HG03354 (cell line): ENCODE results near the gene NIPA2.

ENCODE experiments used
- ATAC-seq: cut with Tn5 transposase; IDR thresholded peaks from one replicate; pipeline ENCODE4 v1.9.1; 2021; ENCODE audit warnings: mild to moderate bottlenecking; ENCODE audit not compliant: unreplicated experiment, poor library complexity, severe bottlenecking

The NIPA2 gene

DNA sequence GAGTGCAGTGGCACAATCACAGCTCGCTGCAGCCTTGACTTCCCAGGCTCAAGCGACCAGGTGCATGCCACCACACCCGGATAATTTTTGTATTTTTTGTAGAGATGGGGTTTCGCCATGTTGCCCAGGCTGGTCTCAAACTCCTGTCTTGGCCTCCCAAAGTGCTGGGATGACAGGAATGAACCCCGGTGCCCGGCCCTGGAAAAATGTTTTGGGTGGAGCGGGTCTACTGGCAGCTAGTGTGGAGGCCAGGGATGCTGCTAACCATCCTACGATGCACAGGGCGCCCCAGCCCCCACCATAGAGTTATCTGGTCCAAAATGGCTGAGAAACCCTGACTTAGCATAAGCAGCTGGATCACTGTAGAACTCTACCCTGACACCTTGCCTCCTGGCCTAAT lies 35.4 kb downstream of the NIPA2 start:
- no peak for ATAC-seq

DNA sequence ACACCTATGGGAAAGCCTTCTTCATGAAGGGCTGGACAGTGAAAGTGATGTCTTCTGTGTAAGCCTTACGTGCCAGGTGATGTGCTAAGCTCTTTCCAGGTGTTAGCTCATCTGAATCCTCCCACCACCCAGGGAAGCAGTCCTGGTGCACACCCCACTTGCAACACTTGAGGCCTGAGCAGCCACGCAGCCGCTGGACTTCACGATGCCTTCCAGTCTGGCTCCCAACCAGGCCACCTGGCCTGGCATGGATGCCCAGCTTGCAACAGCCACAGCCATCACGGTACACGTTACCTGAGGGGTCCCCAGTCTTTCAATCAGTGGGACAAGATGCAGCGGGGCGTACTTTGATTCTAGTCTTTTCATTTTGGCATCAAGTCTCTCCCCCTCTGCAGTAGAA lies 35.8 kb downstream of the NIPA2 start:
- ATAC-seq = no peak

DNA sequence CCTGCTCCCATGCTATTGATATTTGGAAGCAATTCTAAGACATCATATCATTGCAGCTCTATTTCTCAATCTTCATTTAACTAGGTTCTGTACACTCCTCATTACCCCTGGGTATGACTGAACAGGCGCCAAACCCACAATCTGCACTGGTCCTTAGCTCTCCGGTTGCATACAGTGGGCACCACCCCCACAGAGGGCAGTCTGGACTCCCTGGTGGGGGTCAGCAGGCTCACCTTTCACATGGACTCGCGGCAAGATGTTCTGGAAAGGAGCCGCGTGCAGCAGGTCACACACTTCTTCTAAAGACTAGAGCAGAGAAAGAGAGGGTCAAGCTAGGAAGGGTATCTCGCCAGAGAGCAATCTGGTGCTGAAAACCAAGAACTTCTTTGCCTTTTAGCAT lies 36.5 kb downstream of the NIPA2 start:
- no peak for ATAC-seq

DNA sequence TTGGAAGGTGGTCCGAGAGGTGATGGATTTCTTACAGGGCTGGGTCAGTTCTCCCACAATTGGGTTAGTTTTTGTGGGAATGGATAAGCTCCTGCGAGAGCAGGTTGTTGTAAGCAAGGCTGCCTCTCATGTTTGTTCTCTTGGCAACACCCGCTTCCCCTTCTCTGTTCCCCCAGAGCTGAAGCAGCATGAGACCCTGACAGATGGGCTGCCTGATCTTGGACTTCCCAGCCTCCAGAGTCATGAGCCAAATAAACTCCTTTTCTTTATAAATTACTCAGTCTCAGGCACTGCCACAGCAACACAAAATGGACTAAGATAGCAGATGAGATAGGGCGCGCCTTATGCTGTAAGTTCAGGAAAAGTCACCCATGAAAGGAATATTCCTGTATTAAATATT lies 38.7 kb downstream of the NIPA2 start:
- ATAC-seq = no peak

DNA sequence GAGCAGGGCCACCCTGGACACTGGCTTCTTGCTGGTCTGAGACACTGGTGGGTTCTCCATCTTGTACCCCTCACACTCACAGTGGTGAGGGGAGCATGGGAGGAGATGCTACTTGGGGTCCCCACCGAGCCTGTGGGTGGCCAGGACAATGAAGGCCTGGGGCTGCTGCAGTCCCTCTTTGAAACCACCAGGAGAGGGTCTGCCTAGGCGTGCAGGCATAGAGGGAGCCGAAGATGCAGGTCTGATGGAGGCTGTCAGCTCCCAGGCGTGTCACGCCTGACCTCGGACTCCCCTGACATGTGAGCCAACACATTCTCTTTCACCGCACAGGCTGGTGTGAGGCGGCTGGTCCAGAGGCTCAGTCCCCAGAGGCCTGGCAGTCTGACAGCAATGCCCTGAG lies 39.1 kb downstream of the NIPA2 start:
- ATAC-seq = no peak

DNA sequence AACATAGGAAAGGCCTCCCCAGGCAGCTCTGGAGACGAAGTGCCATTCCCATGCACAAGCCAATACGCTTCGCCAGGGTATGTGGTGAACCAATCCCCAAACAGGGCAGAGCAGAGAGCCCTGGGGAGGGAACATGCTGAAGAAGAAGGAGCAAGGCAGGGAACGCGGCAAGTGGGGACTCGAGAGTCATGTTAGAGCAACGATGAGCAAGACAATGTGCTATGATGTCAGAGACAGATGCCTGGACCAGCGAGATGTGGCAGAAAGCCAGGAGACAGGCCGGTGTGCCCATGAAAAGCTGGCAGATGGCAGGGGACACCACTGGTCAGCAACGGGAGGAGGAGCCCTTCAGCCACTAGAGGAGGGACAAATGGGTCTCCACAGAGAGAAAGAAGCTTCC lies 39.6 kb downstream of the NIPA2 start:
- ATAC-seq = no peak

DNA sequence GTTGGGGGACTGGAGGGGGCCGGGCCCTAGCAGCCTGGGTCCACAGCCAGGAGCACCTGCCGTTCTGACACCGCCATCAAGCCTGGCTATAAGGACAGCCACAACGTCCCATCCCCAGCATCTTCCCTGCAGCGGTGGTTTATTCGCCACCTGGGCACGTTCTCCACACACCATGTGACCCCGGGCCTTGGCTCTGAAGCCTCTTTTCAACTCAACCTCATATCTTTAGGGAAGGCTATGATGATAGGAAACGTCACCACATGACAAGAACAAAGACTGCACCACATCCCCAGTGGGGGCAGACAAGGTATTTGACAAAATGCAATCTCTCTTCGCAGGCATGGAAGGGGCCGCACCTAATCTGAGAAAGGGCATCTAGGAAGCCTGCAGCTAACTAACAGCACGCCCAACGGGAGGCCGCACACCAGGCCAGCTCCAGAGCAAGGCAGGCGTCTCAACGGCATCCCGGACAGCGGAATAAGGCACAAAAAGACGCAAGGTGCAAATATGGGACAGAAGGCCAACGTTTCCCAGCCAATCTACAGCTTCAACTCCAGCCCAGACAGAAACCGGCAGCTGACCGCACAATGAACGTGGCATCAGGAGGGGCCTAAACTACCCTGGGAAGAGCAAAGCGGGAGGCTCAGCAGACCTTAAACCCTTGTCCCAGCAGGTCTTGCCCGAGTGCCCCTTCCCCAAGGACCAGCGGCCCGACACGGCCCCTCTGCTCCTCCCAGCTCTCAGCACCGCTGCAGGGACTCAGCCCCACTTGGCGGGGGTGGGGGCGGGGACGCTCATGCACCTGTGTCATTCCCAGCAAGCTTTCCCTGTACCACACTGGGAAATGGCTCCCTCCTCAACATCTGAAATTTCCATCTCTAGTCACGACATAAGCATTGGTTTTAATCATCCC lies 41.9 kb downstream of the NIPA2 start:
- ATAC-seq = no peak

DNA sequence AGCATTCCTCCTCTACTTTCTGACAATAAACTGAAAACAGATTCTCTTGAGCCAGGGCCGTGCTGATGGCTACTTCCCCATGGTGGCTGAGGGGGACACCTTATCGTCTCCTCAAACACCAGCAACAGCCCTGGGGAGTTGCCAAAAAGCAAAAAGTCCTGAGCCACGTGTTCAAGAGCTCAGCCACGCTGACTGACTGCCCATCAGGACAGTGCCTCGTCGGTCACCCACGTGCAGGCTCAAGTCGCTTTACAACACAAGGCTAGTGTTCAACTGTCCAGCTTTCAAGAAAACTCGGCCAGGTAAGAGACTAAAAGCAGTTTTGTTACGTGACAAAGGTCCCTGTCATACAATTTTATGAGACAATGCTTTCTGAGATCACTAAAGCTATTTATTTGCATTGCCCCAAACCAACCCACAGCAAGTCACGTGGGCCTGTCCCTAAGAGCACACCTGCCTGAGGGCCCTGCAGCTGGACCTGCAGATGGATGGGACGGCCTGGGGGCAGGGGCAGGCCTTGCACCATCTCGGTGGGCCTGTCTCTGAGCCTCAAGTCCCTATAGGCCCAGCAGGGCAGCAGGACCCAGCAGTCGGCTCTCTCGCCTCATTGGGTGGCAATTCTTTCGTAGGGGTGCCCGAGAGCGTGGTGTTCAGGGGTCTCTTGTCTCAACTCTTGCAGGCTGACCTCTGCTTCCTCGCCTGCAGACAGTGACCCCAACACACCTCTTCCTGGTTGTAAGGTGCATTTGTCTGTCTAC lies 42.7 kb downstream of the NIPA2 start:
- no peak for ATAC-seq

DNA sequence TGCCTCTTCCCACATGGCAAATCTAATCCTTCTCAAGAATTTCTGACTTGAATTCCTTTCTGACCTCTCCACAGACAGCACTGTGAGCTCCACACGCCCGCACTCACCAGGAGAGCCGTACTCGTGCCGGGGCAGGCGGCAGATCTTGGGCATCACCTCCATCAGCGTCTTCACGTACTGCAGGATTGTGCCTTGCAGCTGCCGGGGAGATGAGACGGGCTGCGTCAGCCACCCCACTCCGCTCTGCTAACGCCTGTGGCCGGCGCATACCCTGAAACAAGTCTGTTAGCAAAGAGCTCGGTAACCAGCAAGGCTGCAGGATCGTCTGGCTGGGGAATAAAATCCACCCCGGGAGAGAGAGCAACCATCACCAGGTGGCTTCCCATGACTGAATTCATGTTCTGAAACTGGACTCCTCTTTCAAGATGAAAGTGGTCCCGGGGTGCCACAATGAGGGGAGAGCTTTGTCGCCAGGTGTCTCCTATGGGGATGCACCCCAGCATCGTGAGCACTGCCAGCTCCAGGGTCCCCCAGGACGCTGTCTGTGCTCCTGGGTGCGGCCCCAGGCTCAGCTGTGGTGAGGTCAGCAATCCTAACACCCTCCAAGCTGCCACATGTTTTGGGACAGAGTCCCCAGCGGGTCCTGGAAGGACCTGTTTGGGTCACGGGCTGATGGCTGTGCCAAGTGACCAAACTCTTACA lies 43.4 kb downstream of the NIPA2 start:
- no peak for ATAC-seq

DNA sequence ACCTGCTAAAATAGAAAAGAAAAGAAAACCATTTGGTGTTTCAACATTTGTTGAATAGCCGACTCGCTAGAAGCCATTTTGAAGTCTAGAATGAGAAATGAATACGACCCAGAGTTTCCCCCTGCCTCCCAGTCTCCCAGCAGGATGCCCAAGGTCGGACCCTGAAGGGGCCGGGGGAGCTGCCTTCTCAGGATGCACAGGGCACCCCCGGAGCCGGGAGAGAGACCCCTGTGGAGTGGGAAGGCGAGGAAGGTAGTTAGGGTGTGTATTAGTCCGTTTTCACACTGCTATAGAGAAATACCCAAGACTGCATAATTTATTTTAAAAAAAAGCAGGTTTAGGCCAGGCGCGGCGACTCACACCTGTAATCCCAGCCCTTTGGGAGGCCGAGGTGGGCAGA lies 44.7 kb downstream of the NIPA2 start:
- no peak for ATAC-seq

DNA sequence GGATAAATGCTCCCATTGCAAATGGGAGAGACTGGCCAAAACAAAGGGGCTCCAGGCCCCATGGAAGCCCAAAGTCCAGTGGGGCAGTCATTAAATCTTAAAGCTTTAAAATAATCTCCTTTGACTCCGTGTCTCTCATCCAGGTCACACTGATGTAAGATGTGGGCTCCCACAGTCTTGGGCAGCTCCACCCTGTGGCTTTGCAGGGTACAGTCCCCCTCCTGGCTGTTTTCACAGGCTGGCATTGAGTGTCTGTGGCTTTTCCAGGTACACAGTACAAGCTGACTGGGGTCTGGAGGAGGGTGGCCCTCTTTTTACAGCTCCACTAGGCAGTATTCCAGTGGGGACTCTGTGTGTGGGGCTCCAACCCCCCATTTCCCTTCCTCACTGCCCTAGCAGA lies 45.9 kb downstream of the NIPA2 start:
- ATAC-seq = no peak

DNA sequence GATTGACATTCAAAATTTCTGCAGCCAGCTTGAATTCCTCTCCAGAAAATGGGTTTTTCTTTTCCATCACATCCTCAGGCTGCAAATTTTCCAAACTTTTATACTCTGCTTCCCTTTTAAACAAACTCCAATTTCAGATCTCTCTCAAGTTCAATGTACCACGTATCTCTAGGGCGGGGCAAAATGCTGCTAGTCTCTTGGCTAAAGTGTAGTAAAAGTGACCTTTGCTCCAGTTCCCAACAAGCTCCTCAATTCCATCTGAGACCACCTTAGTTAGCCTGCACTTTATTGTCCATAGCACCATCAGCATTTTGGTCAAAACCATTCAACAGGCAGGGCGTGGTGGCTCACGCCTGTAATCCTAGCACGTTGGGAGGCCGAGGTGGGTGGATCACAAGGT lies 46.7 kb downstream of the NIPA2 start:
- no peak for ATAC-seq

DNA sequence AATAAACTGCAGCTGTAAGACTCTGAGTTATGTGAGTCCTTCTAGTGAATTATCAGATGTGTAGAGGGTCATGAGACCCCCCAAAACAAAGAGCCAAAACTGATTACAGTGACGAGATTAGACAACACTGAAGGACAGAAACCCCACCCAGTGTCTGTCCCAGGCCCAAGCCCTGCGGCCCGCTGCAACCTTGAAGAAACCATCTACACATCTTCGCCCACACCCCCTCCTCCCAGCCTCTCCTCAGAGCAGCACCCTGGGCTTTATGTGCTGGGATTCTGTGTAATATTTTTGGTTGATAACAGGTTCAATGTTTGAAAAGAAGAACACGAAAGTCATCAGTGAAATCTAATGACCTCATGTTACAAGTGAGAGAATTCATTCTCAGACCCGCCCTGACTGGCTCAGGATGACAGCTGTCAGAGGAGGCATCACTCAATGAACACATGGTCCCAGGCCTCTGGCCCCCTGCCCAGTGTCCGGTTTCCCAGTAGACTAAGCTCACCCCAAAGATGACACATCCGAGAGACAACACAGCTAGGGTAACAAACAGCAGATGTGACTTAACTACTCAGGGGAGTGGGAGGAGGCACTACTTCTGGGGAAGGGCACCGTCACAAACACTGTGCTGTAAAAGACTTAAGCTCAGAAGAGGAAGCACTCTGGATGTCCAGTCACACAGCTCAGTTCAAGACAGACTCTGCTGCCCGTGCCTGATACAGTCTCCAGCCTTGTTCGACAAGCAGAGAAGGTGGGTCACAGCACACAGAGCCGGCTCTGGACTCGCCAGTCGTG lies 48.9 kb downstream of the NIPA2 start:
- no peak for ATAC-seq

DNA sequence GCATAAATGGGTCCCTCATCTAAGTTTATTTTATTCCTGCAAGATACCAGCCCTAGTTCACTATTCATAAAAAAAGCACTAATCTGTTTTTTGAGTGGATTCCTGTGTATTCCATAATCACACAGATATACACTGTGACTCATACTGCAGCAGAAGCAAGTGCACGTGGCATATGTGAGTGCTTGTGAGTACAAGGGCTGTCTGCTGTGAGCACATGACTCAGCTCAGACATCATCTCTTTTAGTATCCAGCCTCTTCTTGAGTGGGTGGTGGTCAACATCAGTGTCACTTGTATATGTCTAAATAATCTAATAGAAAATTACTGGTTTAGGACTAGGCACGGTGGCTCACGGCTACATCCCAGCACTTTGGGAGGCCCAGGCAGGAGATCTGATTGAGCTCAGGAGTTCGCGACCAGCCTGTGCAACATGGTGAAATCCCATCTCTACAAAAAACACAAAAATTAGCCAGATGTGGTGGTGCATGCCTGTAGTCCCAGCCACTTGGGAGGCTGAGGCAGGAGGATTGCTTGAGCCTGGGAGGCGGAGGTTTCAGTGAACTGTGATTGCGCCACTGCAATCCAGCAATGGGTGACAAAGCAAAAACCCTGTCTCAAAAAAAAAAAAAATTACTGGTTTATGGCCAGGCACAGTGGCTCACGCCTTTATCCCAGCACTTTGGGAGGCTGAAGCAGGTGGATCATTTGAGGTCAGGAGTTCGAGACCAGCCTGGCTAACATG lies 49.8 kb downstream of the NIPA2 start:
- no peak for ATAC-seq

DNA sequence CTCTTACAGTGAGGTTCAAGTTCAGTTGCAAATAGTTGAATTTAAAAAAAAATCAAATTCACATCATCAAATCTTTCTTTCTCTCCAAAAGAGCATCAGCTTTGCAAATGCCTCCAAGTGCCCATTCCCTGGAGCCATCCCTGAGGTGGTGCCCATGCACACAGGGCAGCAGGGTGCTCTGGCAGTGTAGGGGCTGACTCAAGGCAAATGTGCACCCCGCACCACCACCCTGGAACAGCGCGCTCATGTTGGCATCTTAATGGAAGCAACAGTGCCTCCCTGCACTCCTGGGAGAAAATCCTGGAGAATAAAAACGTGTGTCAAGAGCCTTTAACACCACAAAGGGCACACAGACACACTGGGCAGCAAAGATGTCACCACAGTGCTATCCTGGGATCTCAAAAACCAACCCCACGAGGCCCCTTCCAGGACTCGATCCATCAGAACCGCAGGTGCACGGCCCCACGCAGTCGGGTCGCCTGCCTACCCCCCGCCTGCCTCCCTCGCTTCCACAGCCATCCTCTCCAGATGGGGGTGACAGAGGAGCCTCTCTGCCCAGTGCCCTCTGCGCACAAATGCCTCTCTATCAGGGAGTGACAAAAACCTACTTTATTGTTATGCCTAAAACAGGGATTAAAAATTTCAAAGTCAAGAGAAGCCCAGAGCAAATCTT lies 50.8 kb downstream of the NIPA2 start:
- no peak for ATAC-seq

DNA sequence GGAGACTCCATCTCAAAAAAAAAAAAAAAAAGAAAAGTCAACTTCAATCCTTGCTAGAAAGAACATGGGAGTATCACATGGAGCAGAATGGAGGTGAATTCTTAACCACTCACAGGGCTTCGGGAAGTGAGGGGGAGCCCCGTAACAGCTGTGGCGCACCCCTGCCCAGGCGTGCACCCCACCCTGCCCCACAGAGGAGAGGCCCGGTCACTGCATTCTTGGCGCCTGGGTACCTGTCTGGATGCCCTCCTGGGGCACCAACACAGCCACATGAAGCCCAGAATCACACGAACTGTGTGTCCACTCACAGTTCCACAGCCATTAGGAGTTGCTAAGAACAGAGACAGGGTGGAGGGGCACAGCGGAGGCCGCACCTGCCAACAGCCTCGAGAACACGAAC lies 51.8 kb downstream of the NIPA2 start:
- no peak for ATAC-seq

DNA sequence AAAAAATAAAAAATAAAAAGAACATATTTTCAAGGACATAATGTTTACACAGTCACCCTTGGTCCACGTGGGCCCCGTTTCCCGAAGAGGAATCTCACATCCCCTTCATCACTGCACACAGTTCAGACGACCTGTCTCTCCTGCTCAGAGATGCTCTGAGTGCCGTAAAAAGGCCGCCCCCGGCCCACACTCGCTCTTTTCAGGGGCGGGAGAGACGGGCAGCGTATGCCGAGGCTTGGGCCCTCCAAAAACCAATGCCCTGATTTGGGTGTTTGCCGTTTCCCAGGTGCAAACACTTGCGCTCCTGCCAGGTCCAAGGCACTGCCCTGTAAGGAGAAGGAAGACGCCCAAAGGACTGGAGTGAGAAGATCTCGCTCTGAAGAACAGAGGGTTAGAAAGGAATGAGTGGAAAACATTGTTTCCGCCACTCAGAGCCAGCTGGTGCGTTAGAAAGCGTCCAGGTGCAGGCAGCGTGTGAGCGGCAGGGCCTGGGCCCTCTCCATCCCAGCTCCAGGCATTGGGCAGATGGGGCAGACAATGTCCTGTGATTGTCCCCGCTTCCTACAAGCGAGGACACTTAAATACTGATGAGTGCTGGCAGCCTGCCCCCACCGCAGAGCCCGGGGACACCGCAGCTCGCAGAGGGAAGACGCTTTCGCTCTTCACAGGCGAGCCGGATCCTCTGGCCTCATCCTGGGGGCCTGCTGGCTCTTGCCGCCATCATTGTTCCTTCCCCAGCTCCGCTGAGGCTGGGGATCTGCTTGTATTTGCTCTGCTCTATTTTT lies 53.2 kb downstream of the NIPA2 start:
- no peak for ATAC-seq

DNA sequence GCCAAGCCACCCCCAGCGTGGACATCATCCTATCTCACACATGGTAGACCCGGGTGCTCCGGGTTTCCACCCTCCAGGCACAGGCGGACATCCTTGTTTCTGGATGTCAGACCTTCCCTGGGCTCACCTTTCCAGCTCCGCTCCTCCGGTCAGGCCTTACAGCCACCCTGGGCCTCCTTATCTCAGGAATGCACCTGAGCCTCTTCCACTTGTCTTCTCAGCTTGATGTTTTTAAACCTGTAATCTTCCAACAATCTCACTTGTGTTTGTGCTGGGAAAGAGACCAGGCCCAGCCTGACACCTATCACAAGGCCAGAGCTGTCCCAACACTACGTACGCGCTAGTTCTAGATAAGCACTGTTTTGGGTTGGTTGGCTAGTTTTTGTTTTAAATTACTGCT lies 53.9 kb downstream of the NIPA2 start:
- ATAC-seq = no peak
